GM19397 (cell line): Measurements from ENCODE around the gene OAF.
"Not testable (repeated sequence)": the region's sequence is repeated elsewhere in the genome, so short reads cannot be mapped to it uniquely, and the experiment has no call there.

Experiments used
- ATAC-seq: cut with Tn5 transposase; IDR thresholded peaks from one replicate; pipeline ENCODE4 v1.9.1; 2021; ENCODE audit warnings: mild to moderate bottlenecking, moderate library complexity; ENCODE audit not compliant: unreplicated experiment

Gene OAF

GRCh38 chr11:120239713-120240640 lies 29.1 kb downstream of the OAF start, which contains the start of gene POU2F3:
Gene POU2F3, plus strand, starts transcription at chr11:120240140. Its CDS starts 204 bp downstream, at chr11:120240344.
- ATAC-seq: no peak

GRCh38 chr11:120240866-120241265 lies 30.0 kb downstream of the OAF start:
- no peak for ATAC-seq

- no peak for ATAC-seq
Measured at GRCh38 chr11:120241277-120241676, 30.4 kb downstream of the OAF start.

DNA sequence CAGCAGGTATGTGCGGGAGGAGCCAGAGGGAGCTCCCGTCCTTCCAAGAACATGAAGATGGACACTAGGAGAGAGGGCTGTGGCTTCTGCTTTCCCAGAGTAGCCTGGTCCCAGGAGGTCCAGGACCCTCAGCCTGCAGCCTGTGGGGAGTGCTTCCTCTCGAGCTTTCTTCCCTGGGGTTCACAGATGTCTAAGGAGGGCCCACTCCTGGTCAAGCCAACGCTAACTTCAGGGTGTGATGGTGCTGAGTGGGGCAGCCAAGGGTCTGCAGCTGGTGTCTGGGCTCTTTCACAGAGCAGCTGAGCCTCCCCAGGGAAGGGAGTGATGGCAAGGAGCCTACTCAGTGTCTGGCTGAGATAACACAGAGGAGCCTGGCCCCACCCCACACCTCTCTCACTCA lies 32.4 kb downstream of the OAF start:
- no peak for ATAC-seq

DNA sequence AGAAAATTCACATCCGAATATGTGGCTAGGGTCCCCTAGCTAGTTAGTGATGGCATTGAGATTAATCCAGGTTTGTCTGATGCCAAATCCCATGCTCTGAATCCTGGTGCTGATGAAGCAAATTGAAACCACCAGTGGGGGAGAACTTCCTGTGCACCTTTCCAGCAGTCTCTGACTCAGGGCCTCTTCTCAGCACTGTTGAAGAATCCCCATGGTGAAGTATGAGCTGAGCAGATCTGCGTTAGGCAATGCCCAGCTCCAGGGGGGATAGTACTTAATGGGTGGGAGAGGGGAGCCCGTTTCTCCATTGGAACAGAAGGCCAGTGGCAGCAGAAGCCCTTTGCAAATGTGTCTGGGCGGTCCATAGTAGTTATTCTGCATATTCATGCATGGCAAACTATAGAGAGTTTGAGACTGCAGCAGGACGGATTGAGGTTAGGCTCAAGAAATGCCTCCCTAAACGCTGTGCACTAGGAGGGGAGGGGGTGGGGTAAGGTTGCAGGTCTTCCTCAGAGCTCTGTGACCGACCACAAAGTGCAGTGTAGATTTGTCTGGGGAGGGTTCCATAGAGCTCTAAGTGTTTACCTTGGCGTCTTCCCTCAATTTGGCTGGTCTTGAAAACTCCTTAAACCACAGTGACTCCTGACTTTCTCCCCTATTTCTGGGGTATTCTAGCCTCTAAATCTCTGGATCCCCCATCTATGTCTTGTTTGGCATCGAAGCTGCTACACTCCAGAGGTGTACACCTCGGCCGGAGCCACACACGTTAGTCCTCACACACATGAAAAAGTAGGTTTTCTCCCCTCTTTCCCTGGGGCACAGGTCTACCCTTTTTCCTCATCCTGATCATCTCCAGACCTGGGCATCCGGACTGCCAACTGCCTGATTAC lies 33.9 kb downstream of the OAF start:
- no peak for ATAC-seq

DNA sequence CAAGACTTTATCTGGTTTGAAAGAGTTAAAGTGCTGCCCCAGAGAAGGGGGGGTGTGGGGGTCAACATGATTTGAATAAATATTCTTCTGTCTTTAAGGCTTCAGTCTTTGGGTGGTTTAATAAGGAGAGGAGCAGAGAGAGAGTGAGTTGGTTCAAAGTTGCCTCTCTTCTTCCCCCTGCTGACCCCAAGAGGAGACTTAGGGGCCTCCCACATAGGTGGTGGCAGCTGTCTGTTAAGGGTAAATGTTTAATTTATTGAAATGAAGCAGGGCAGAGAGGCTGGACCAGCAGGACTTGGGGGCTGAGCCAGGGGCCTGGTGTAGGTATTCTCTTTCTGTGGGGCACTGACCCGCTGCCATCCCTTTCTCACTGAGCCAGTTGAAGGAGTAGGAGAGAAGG lies 34.6 kb downstream of the OAF start:
- ATAC-seq: no peak

DNA sequence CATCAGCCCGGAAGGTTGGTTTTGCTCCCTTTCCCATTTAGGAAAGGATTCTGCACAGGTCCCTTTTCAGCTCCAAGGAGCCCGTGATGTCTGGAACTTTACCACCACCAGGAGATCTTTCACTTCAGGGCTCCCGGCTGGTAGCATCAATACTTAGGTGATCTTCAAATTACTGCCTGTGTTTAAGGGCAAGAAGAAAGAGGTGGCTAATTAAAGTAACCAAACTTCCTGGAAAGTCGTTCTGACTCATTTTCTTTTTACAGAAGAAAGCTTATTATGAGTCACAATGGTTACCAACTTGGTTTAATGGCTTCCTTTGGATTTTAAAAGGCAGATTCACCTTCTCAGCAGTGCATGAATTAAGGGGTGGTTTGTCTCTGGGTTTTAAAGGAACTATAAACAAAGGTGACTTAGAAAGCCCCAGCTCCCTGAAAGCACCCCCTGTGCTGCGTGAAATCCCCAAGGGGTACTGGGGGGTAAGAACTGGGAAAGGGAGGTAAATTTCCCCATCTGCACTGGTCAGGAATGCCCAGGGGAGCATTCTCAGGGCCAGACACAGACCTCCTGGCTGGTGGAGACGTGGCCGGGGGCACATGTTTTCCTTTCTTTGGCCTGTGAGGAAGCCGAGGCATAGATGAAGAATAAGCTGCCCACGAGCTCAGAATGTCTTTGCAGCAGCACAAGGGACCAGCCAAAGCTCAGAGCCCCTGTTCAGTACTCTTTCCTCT lies 37.9 kb downstream of the OAF start:
- ATAC-seq: no peak

GRCh38 chr11:120249279-120250262 lies 38.7 kb downstream of the OAF start:
- no peak for ATAC-seq

GRCh38 chr11:120253377-120253776 lies 42.5 kb downstream of the OAF start:
- not testable (repeated sequence) for ATAC-seq

- ATAC-seq: peak; percentile 63
Measured at GRCh38 chr11:120254788-120255518, 44.1 kb downstream of the OAF start.

DNA sequence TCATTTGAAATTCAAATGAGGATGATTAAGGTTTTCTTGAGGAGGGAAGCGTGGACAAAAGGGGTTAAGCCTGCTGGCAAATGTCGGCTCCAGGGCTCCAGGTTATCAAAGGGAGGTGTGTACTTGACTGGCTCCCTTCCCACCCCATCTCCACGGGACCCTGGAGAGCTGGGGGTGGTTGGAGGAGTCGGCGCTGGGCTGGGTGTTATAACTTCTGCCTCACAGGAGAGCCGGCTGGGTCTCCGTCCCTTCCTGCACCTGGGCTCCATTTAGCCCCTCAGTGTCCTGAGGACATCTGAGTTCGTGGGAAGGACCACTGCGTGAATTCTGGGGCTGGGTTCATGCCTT lies 44.7 kb downstream of the OAF start:
- no peak for ATAC-seq

- ATAC-seq: no peak
Measured at GRCh38 chr11:120256178-120256577, 45.3 kb downstream of the OAF start.

DNA sequence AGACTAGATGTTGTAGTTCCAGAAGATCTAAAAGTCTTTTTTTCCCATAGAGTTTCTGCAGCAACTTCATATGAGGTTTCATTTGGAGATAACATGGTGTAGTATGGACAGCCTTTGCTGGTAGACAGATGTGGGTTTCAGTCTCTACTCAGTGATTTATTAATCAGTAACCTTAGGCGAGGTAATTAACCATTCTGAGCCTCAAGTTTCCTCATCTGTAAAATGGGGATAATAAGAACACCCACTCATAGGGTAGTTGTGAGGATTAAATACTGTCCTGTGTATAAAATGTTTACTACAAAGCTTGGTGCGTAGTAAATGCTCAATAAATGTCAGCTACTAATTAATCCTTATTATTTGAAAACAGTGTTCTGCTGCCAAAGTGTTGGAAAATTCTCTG lies 45.9 kb downstream of the OAF start:
- ATAC-seq: no peak

- ATAC-seq: no peak
Measured at GRCh38 chr11:120257346-120257745, 46.5 kb downstream of the OAF start.

- ATAC-seq: no peak
Measured at GRCh38 chr11:120258661-120259060, 47.8 kb downstream of the OAF start.

GRCh38 chr11:120259241-120259640 lies 48.4 kb downstream of the OAF start:
- no peak for ATAC-seq

DNA sequence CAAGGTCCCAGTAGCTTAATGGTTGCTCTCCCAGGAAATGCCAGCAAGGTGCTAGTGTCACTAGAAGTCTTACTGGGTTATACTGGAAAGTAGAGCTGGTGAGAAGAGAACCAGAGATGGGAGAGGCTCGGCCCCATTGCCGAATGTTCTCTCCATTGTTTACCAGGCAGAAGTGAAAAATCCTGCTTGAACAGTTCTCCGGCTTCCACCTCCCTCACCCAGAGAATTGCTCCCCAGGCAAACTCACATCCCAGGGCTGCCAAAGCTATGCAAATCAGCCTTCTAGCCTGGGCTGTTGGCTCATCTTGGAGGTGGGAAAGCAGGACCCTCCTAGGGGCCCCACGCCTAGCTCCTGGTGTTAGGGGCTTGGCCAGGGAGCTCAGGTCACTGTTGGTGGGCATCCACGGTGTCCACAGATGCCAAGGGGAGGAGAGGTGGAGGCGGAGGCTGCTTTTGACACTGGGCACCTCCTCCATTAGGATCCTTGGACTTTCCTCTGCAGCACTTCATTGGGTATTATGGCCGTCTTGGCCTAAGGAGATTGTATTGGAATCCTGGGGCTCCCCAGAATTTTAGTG lies 49.2 kb downstream of the OAF start:
- ATAC-seq: no peak

DNA sequence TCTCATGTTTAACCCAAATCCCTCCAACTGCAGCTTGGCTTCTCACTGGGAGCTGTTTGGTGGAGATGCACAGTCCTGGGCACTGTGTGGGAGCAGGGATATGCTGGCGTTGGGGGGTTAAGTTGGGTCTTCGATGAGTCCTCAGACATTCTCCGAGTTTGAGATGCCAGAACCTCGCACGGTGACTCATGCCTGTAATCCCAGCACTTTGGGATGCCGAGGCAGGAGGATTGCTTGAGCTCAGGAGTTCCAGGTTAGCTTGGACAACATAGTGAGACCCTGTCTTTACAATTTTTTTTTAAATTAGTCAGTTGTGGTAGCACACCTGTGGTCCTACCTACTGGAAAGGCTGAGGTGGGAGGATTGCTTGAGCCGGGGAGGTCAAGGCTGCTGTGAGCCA lies 49.8 kb downstream of the OAF start:
- ATAC-seq: no peak

- ATAC-seq: no peak
Measured at GRCh38 chr11:120261321-120261720, 50.5 kb downstream of the OAF start.
